T-helper 1 cell treated with Interleukin-12 subunit alpha and Interleukin-12 subunit beta and Interleukin-4 antibody, amounts not matched to agents 30 μg/mL and 1 μg/mL, for 36 hours (primary cell): Measurements from ENCODE around the gene FOSL2.

ENCODE experiments used
- H3K27ac Mint-ChIP-seq: one replicate; pipeline ENCODE4 v1.8.0; 2021; ENCODE audit warnings: mild to moderate bottlenecking, mixed read lengths
- H3K27me3 Mint-ChIP-seq: one replicate; pipeline ENCODE4 v1.8.0; 2021; ENCODE audit warnings: low read depth, mixed read lengths
- H3K36me3 Mint-ChIP-seq: one replicate; pipeline ENCODE4 v1.8.0; 2021; ENCODE audit warnings: low read depth, mixed read lengths
- H3K4me1 Mint-ChIP-seq: one replicate; pipeline ENCODE4 v1.8.0; 2021; ENCODE audit warnings: low read depth, mixed read lengths
- H3K4me3 Mint-ChIP-seq: one replicate; pipeline ENCODE4 v1.8.0; 2021; ENCODE audit warnings: mild to moderate bottlenecking, moderate library complexity, mixed read lengths
- H3K9me3 Mint-ChIP-seq: one replicate; pipeline ENCODE4 v1.8.0; 2021; ENCODE audit warnings: mixed read lengths

FOSL2 gene

DNA sequence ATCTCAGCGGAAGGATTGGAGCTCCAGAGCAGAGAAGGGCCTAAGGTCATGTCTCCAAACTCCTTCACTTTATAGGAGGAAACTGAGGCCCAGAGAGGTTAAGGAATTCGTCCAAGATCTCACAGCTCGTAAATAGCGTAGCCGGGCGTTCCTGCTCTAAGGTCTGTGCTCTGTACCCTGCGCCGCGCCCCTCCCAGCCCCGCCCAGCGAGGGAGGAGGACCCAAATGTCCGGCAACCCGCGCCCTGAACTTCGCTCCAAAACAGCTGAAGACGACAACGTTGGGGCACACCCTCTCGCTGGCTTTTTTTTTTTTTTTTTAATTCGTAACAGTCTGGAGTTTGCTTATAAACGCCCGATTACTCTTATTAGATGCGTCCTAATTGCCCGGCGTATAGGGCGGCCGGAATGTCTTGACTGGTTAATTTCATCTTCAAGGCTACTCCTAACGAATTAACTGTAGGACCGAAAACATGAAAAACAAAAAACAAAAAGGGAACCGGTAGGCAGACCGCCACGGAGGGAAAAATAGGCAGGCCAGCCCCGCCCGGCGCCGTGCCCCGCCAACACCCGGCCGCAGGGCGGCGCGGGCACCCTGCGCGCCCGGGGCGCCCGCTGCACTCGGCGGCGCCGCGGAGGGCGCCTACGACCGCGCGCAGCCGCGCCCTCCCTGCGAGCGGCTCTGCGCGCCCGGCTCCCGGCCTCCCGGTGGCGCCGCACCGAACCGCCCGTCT is 928 bp upstream of the FOSL2 start:
- Mint-ChIP-seq H3K27ac (peak overlapping the region; percentile 96), H3K27me3 (peaks cover 4% of the 10 kb centered on the region), H3K4me1 (peaks cover 32% of the 10 kb centered on the region), H3K4me3 (peak overlapping the region; percentile 83), H3K9me3 (no peaks in the 10 kb centered on the region), H3K36me3 (peaks cover 1% of the 10 kb centered on the region)

DNA sequence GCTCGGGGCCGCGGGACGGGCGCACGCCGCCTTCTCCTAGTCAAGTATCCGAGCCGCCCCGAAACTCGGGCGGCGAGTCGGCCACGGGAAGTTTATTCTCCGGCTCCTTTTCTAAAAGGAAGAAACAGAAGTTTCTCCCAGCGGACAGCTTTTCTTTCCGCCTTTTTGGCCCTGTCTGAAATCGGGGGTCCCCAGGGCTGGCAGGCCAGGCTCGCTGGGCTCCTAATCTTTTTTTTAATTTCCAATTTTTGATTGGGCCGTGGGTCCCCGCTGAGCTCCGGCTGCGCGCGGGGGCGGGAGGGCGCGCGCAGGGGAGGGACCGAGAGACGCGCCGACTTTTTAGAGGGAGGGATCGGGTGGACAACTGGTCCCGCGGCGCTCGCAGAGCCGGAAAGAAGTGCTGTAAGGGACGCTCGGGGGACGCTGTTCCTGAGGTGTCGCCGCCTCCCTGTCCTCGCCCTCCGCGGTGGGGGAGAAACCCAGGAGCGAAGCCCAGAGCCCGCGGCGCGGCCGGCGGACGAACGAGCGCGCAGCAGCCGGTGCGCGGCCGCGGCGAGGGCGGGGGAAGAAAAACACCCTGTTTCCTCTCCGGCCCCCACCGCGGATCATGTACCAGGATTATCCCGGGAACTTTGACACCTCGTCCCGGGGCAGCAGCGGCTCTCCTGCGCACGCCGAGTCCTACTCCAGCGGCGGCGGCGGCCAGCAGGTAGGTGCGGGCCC is 617 bp downstream of the FOSL2 start:
- H3K27ac Mint-ChIP-seq, result peak overlapping the region; percentile 82
- no peaks in the 10 kb centered on the region for H3K9me3 Mint-ChIP-seq
- peaks cover 1% of the 10 kb centered on the region for H3K36me3 Mint-ChIP-seq
- H3K4me1 Mint-ChIP-seq, result peaks cover 29% of the 10 kb centered on the region
- peaks cover 4% of the 10 kb centered on the region for H3K27me3 Mint-ChIP-seq
- H3K4me3 Mint-ChIP-seq, result no peak overlapping the region

DNA sequence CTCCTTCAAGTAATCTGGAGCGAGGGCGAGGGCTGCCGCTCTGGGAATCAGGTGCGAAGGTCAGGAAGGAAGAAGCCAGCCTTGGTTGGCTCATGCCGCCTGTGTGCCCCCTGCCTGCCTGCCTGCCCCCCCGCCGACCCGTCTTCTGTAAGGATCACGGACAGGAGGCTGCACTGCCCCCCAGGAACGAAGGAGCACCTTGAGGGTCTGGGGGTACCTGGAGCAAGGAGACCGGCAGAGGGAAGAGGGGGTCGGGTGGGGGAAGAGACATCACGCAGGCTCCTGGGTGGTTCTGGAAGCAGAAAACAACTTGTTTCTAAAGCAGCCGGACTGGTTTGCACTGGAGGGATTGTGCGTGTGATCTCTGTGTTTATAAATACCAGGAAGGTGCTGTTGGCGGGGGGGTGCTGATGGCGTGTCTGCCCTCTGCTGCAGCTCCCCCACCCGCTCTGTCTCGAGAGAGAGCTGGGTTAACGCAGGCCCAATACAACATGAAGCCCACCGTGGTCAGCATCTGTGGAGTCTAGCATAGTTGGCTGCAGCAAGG is 1.7 kb downstream of the FOSL2 start:
- Mint-ChIP-seq H3K36me3 (peaks cover 1% of the 10 kb centered on the region), H3K27ac (no peak overlapping the region), H3K27me3 (peaks cover 4% of the 10 kb centered on the region)

DNA sequence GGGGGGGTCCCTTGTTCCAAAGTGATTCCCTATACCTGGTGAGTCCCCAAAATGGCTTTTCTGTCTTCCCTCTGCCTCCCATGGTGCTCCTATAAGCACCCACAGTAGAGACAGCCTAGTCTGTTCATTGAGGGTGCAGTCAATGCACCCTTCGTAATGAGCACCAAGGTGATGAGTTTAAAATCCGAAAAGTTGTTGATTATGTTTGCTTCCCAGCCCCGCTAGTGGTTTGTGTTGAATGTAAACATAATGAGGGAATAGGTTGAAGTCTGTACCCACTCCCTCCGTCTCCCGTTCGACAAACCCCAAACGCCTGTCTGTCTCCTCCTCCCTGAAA is 2.3 kb downstream of the FOSL2 start:
- no peaks in the 10 kb centered on the region for H3K9me3 Mint-ChIP-seq
- peaks cover 4% of the 10 kb centered on the region for H3K27me3 Mint-ChIP-seq
- no peak overlapping the region for H3K27ac Mint-ChIP-seq
- peaks cover 17% of the 10 kb centered on the region for H3K4me1 Mint-ChIP-seq
- H3K4me3 Mint-ChIP-seq, result no peak overlapping the region
- peaks cover 1% of the 10 kb centered on the region for H3K36me3 Mint-ChIP-seq

More for the DNA sequence above, 1.7 kb downstream of the FOSL2 start:
- H3K4me3 Mint-ChIP-seq, result no peak overlapping the region
- no peaks in the 10 kb centered on the region for H3K9me3 Mint-ChIP-seq
- H3K4me1 Mint-ChIP-seq, result peaks cover 22% of the 10 kb centered on the region

DNA sequence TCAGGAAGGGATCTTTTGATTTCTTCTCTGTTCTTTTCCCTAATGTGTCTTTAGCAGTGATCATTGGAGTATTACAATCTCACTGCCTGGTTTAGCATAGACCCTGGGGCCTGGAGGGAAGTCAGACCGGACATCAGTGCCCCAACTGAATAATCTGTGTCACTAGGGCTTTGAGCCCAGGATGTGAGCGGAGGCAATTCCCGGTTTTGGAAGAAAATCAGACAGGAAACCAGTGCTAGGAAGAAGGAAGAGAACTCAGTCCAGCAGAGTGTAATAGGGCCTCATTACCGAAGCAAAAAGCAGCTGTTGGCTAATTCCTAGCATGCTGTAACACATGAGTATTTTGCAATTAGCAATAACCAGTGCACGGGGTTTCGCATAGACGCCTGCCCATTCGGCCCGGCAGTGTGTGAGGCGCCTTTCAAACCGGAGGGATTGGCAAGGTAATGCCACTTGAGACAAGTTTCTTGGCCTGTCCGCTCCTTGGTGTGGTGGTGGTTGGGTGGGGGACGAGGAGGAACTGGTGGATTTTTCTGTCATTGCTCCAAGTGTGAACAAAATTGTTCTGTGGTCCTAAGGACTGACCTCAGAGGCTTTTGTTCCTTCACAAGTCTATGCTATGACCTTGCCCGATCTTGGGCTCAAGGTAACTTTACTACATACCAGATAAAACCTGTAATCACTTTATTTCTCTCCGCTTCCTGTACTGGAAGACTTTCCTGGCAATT is 2.8 kb downstream of the FOSL2 start:
- Mint-ChIP-seq H3K9me3 (no peaks in the 10 kb centered on the region), H3K4me1 (peaks cover 17% of the 10 kb centered on the region), H3K27me3 (peaks cover 4% of the 10 kb centered on the region), H3K27ac (no peak overlapping the region), H3K4me3 (no peak overlapping the region), H3K36me3 (peaks cover 1% of the 10 kb centered on the region)

DNA sequence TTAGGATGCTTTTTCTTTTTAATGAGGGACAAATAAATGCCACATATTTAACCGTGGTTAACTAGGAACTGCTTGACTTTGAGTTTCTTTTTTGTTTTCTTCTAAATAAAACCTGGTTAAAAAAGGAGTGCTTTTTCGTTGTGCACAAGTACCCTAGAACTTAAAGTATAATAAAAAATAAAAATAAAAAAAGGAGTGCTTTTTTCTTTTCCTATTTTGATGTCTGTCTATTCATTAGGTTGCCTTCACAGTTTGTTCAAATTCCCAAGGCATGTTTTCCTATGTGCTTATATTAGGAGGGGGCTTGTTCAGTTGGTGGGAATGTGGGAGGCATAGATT is 4.4 kb downstream of the FOSL2 start:
- Mint-ChIP-seq H3K27ac (no peak overlapping the region), H3K9me3 (no peaks in the 10 kb centered on the region), H3K36me3 (peaks cover 7% of the 10 kb centered on the region), H3K4me3 (no peak overlapping the region), H3K4me1 (peaks cover 20% of the 10 kb centered on the region), H3K27me3 (peaks cover 4% of the 10 kb centered on the region)

DNA sequence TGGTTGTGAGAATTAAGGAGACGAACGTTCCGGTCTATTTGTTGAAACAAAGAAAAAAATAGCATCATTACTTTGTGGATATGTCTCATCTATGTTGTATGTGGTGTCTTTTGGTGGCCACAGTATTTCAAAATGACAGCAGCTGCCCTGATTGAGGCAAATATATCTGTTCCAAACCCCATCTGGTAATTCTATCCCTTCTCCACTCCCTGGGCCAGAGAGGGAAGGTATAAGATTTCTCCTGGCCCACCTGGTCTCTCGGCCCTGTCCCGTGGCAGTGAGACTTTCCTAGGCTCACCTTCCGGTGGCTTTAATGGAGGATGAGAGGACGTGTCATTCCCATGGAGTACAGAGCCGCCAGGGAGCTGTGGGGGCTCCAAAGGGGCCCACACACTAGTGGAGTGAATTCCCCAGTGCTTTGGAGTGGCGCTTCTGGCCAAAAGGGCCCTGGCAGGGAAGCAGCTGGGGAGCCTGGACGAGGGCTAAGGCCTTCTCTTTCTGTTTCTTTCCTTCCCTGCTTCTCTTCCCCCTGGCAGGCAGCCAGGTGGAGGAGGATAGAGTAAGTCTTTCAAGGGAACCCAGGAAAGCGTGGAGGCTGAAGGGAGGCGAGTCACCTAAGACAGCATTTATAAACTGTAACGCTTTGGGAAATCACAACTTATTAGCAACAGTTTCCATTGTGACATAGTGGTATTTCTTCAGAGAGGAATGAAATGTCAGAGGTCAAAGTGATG is 5.6 kb downstream of the FOSL2 start:
- Mint-ChIP-seq H3K27ac (no peak overlapping the region), H3K27me3 (no peaks in the 10 kb centered on the region), H3K4me3 (no peak overlapping the region), H3K36me3 (peaks cover 9% of the 10 kb centered on the region), H3K4me1 (peaks cover 25% of the 10 kb centered on the region), H3K9me3 (no peaks in the 10 kb centered on the region)

DNA sequence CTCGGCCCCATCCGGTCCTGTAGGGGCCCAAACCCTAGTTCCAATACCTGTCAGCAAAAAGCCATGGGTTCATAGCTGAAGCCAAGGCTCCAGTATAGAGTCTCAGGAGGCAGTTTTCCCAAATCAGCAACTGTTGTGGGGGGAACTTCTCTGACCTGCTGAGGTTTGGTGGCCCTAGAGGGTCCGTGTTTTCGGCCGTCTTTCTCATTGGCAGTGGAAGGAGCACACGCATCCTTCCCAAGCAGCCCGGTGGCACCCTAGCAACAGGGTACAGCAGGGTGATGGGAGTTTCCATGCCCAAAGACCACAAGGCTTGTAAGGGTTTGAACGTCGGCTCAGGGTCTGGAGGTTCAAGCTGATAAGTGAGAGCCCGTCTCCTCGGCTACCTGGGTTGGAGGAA is 6.6 kb downstream of the FOSL2 start:
- Mint-ChIP-seq H3K4me3 (no peak overlapping the region), H3K4me1 (peaks cover 31% of the 10 kb centered on the region), H3K36me3 (peaks cover 16% of the 10 kb centered on the region), H3K27ac (no peak overlapping the region), H3K9me3 (no peaks in the 10 kb centered on the region), H3K27me3 (no peaks in the 10 kb centered on the region)

DNA sequence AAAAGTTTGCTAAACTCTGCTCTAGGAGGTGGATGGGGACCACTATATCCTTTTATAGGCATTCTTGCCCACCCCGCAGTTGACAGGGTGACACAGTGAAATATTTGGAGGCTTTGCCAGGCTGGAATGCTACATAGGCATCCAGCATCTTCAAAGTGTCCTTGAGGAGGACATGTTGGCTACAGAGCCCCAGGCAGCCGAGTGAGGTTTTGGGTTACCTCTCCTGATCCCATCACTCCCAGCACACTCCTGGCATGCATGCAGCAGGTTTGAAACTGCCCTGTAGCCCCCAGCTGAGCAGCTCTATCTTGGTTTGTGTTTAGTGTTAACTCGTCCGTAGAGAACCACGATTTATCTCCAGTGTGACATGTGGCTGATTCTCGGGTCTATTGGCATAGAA is 7.3 kb downstream of the FOSL2 start:
- Mint-ChIP-seq H3K27ac (no peak overlapping the region), H3K9me3 (no peaks in the 10 kb centered on the region), H3K27me3 (no peaks in the 10 kb centered on the region), H3K4me1 (peaks cover 29% of the 10 kb centered on the region), H3K36me3 (peaks cover 16% of the 10 kb centered on the region), H3K4me3 (no peak overlapping the region)

DNA sequence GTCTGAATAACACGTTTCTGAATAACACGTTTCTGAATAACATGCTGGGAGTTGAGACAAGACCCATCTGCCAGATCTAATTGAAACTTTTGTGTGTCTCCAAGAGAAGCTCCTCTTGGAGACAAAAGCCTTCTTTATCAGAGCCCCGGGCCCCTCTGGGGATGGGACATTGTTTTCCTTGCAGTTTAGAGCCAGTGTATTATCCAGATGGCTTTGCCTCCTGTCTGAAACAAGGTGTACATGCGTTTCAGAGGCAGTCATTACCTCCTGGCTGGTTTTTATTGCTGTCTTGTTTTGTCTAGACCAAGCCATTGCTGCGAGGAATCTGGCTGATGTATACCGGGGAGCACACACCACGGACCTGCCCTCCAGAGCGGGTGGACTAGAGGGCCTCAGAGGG is 7.8 kb downstream of the FOSL2 start:
- peaks cover 29% of the 10 kb centered on the region for H3K4me1 Mint-ChIP-seq
- peaks cover 16% of the 10 kb centered on the region for H3K36me3 Mint-ChIP-seq
- no peak overlapping the region for H3K27ac Mint-ChIP-seq
- no peak overlapping the region for H3K4me3 Mint-ChIP-seq
- no peaks in the 10 kb centered on the region for H3K27me3 Mint-ChIP-seq
- no peaks in the 10 kb centered on the region for H3K9me3 Mint-ChIP-seq

DNA sequence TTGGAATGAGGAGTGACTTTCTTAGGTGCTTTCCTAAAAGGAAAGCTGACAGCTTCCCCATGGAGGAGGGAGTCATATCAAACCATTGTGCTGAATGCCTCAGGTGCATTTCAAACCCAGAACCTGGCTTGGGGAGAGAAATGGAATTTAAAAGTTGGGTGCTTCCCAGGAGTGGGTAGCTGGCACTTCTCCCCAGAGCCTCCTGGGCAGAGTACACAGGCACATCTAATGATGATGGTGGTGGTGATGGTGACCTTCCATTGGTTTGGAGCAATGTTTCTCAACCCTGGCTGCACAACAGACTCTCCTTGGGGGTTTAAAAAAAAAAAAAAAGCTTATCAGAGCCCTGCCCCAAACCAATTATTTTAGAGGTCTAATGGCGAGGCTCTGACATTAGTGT is 8.3 kb downstream of the FOSL2 start:
- H3K27me3 Mint-ChIP-seq, result no peaks in the 10 kb centered on the region
- no peak overlapping the region for H3K27ac Mint-ChIP-seq
- H3K4me3 Mint-ChIP-seq, result no peak overlapping the region
- H3K36me3 Mint-ChIP-seq, result peaks cover 16% of the 10 kb centered on the region
- peaks cover 29% of the 10 kb centered on the region for H3K4me1 Mint-ChIP-seq
- H3K9me3 Mint-ChIP-seq, result no peaks in the 10 kb centered on the region

DNA sequence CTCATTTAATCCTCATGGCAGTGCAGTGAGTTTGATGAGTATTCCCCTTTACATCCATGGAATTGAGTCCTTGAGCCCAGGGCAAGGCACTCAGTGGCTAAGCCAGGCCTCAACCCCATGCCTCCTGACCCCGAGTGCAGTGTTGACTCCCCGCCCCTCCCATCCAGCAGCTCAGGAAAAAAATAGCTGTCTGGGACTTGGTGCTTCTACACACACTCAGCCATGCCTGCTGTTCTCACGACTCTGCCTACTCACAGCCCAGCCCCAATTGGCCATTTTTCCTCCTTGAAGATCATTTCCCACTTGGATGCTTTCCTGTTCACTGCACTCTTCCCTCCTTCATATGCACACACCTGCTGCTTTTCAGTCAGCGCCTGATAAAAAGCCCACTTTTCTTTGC is 8.8 kb downstream of the FOSL2 start:
- H3K9me3 Mint-ChIP-seq, result no peaks in the 10 kb centered on the region
- H3K27ac Mint-ChIP-seq, result no peak overlapping the region
- H3K36me3 Mint-ChIP-seq, result peaks cover 20% of the 10 kb centered on the region
- peaks cover 33% of the 10 kb centered on the region for H3K4me1 Mint-ChIP-seq
- no peaks in the 10 kb centered on the region for H3K27me3 Mint-ChIP-seq
- H3K4me3 Mint-ChIP-seq, result no peak overlapping the region

DNA sequence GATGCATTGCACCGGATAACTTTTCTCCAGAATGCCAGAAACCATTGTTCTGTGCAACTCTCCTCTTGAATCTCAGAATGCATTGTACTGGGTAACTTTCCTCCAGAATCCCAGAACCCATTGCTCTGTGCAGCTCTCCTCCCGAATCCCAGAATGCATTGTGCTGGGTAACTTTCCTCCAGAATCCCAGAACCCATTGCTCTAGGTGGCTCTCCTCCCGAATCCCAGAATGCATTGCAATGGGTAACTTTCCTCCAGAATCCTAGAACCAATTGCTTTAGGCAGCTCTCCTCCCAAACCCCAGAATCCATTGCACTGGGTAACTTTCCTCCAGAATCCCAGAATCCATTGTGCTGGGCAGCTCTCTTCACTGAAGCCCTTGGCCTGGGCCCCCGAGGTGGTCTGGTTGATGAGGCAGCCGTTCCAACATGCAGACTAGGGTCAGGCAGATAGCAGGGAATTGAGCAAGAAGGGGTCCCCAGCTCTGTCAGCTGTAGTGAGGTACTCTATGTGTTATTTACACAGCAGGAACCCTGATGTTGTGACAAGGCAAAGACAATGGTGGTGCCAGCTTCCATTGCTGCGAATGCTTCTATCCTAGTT is 9.4 kb downstream of the FOSL2 start:
- Mint-ChIP-seq H3K36me3 (peaks cover 20% of the 10 kb centered on the region), H3K4me1 (peaks cover 37% of the 10 kb centered on the region), H3K27me3 (no peaks in the 10 kb centered on the region), H3K27ac (peak overlapping the region; percentile 16), H3K4me3 (no peak overlapping the region), H3K9me3 (no peaks in the 10 kb centered on the region)

DNA sequence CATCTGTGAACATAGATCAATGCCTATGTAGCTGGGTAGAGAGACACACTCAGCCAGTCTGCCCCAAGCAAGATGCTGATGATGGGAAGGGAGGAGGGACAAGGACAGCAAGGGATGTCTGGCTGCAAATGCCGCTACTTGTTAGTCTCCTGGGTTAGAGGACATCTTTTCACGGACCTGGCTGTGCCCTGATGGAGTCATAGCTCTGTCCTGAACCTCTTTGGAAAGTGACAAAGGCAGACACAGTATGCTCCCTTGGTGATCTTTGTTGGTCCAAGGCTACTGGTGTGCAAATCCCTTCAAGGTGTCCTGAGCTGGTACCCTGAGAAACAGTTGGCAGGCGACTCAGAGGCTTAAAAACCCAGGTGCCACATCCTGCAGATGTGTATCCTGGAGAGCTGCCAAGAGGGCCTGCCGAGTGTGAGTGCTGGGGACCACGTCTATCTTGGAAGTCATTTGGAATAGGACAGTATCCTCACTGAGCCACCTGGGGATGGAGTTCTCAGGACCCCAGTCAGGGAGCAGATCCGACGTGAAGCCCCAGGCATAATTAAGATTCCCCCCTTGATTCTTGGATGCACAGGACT is 10.8 kb downstream of the FOSL2 start:
- H3K36me3 Mint-ChIP-seq, result peaks cover 29% of the 10 kb centered on the region
- peak overlapping the region; percentile 31 for H3K27ac Mint-ChIP-seq
- H3K4me1 Mint-ChIP-seq, result peaks cover 47% of the 10 kb centered on the region
- no peak overlapping the region for H3K4me3 Mint-ChIP-seq
- no peaks in the 10 kb centered on the region for H3K27me3 Mint-ChIP-seq
- H3K9me3 Mint-ChIP-seq, result no peaks in the 10 kb centered on the region
